HG02885 (cell line): Measurements from ENCODE around the gene LONRF2.
"Not testable (repeated sequence)": the region's sequence is repeated elsewhere in the genome, so short reads cannot be mapped to it uniquely, and the experiment has no call there.

Experiments used
- ATAC-seq: cut with Tn5 transposase; IDR thresholded peaks from one replicate; pipeline ENCODE4 v1.9.1; 2021; ENCODE audit warnings: mild to moderate bottlenecking; ENCODE audit not compliant: unreplicated experiment, poor library complexity

LONRF2 gene

GRCh38 chr2:100321866-100322820 lies at the start of gene LONRF2:
Gene LONRF2, minus strand, starts transcription at chr2:100322501. Its CDS starts 408 bp downstream, at chr2:100322093.
- ATAC-seq, result no peak

GRCh38 chr2:100367163-100367562 lies 44.9 kb upstream of the LONRF2 start:
- no peak for ATAC-seq

DNA sequence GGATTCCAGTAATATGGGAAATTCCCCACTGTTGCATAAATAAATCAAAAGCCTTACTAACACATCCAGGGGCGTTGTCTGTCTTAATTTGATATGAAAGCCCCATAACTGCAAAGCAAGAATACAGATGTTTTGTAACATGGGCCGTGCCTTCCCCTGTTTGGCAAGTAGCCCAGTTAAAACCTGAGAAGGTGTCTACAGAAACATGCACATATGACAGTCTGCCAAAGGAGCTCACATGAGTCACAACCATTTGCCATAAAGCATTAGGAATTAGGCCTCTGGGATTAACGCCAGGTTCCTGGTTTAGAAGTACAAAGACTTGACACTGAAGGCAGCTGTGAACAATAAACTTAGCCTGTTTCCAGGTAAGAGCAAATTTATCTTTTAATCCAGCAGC lies 43.1 kb upstream of the LONRF2 start:
- no peak for ATAC-seq

DNA sequence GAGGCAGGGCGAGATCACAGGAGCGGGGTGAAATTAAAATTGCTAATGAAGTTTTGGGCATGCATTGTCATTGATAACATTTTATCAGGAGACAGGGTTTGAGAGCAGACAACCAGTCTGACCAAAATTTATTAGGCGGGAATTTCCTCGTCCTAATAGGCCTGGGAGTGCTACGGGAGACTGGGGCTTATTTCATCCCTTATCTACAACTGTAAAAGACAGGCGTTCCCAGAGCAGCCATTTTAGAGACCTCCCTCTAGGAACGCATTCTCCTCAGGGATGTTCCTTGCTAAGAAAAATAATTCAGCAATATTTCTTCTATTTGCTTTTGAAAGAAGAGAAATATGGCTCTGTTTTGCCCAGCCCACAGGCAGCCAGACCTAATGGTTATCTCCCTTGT lies 40.0 kb upstream of the LONRF2 start:
- ATAC-seq, result not testable (repeated sequence)

GRCh38 chr2:100359576-100359975 lies 37.3 kb upstream of the LONRF2 start:
- ATAC-seq, result no peak

DNA sequence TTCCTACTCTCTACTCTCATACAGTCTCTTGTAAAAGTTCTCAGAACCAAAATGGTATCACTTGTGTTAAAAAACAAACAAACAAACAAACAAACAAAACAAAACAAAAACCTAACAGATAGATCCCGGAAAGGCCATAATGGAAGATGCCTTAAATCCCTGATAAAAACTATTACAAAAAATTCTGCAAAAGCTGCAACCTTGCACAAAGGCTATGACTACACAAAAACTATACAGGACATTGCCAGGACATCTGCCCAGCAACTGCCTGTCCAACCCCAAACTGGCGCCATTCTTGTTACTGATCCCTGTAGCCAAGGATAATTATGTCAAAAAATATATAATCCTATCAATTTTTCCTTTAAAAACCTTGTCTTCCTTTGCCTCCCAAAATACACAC lies 36.3 kb upstream of the LONRF2 start:
- ATAC-seq, result no peak

GRCh38 chr2:100352521-100352920 lies 30.2 kb upstream of the LONRF2 start:
- no peak for ATAC-seq

GRCh38 chr2:100350661-100351185 lies 28.4 kb upstream of the LONRF2 start:
- no peak for ATAC-seq

DNA sequence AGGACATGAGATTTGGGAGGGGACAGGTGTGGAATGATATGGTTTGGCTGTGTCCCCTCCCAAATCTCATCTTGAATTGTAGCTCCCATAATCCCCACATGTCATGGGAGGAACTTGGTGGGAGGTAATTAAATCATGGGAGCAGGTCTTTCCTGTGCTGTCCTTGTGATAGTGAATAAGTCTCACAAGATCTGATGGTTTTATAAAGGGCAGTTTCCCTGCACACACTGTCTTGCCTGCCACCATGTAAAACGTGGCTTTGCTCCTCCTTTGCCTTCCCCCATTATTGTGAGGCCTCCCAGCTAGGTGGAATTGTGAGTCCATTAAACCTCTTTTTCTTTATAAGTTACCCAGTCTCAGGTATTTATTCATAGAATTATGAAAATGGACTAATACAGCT lies 22.8 kb upstream of the LONRF2 start:
- ATAC-seq, result not testable (repeated sequence)

- ATAC-seq, result no peak
Observed at GRCh38 chr2:100344433-100344832, 22.1 kb upstream of the LONRF2 start.

DNA sequence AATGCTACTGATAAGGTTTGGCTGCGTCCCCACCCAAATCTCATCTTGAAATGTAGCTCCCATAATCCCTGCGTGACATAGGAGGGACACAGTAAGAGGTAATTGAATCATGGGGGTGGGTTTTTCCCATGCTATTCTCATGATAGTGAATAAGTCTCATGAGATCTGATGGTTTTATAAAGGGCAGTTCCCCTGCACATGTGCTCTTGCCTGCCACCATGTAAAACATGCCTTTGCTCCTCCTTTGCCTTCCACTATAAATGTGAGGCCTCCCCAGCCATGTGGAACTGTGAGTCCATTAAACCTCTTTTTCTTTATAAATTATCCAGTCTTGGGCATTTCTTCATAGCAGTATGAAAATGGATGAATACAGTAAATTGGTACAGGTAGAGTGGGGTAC lies 20.2 kb upstream of the LONRF2 start:
- ATAC-seq, result not testable (repeated sequence)

DNA sequence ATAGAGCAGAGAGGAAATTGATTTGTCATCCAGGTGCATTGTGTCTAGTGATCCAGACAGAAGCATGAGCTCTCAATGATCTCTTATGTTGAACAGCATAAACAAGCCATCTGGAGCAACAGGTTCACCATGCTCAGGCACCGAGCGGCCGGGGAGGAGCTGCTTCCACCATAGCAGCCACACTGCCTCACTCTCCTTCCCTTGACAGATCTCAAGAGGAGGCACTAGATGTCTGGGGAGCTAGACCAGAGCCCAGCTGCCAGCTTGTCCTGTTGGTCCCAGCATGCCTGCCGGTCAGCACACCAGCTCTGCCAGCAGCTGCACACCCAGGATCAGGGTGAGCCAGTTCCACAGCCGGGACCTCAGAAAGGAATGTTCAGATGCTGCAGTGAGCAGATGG lies 17.5 kb upstream of the LONRF2 start:
- ATAC-seq, result no peak

DNA sequence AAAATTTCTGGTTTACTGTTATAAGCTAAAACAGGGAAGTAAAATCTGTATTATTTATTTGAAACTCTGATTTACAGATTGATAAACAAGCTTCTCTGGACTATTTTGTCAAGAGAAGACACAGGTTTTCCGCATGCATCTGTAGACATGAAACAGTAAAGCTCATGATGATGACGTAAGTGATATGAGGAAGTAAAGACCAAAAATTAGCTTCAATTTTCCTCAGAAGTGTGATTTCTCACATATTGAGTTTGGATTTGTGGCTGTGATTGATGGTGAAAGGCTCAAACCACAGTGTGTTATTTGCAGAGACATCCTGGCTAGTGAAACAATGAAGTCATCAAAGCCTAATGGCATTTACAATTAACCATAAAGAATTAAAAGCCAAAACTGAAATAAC lies 12.6 kb upstream of the LONRF2 start:
- ATAC-seq, result no peak

DNA sequence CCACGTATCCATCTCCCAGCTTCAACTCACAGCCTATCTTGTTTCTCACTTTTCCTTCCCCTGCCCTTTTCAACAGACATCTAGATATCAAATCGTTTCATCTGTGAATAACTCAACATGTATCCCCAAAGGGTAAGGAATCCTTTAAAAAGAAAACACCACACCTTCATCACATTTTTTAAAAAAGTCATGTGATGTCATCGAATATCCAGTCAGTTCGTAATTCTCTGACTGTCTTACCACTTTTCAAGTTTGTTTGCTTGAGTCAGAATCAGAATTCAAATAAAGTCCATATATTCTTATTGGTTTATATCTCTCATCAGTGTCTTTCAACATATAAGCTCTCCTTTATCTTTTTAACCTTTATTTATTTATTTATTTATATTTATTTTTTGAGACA lies 5.4 kb upstream of the LONRF2 start:
- ATAC-seq, result no peak

GRCh38 chr2:100321179-100321865 lies 979 bp downstream of the LONRF2 start:
- ATAC-seq, result no peak

- ATAC-seq, result no peak
Observed at GRCh38 chr2:100320547-100321178, 1.6 kb downstream of the LONRF2 start.

GRCh38 chr2:100317634-100318033 lies 4.7 kb downstream of the LONRF2 start:
- ATAC-seq, result no peak

DNA sequence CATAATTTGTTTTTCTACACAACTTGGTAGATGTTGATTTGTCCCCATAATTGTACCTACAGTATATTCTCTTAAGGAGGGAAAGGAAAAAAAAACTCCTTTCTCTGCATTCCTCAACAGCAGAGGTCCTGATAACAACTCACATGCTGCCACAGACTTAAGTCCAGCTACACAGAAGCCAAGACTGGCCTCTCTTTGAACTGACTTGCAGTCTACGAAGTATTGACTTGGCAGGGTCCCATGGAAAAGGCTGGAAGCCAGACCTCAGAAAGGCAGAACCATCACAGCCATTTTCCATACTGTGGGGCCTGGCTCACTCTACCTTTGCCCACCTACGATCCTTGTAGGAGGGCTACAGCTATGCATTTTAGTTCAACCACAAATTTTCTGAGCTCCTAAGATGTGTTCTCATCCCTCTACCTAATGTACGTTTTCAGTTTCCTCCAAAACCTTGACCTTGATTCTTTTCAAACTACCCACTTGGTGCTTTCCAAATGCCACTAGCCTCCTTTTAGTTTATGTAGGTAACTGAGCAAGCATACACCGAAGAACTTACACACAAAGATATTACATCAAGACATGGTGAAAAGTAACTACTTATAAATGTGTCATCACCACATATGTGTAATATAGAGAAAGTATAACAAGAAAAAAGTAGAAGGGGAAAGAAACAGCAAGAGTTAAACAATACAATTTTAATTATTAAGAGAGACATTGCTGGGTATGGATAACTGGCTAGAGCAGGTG lies 12.2 kb downstream of the LONRF2 start:
- no peak for ATAC-seq

GRCh38 chr2:100309311-100309710 lies 13.0 kb downstream of the LONRF2 start:
- ATAC-seq, result no peak

- ATAC-seq, result no peak
Observed at GRCh38 chr2:100303744-100304143, 18.6 kb downstream of the LONRF2 start.
